Measurements from ENCODE around the gene PAX5.
A peak's percentile ranks its signal among the peaks of the same experiment; 100 is the strongest.

PAX5 gene

DNA sequence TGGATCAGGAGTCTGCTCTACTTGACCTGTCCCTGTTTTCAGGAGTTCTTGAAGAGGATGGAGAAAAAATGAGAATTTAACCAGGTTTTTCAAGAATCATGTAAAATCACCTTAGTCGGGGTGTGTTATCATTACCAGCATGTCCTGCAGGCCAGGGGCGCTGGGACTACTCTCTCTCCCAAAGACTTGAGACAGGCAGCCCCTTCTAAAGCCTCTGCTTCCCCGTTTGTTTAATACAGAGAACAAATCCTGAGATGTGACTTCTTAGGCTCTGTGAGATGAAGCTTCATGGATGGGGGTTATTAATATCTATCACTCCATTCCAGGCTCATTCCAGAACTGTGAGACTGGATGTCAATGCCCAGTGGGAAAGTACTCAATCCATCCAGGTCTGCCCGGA is 3.0 kb downstream of the PAX5 start:
- H3K9me3 ChIP-seq (replicated peaks; ENCODE audit: insufficient read depth, low read length), result no peaks in the 10 kb centered on the region
- H3F3A ChIP-seq (ENCODE audit: insufficient read depth, low read length), result peaks cover 4% of the 10 kb centered on the region; the same call in 1 of the 2 replicates
- H3K36me3 ChIP-seq (replicated peaks; ENCODE audit: insufficient read depth, low read length), result no peaks in the 10 kb centered on the region
- no peak overlapping the region for H3K4me2 ChIP-seq (ENCODE audit: low read depth, low read length)
- TF ChIP-seq, protein P1, sequence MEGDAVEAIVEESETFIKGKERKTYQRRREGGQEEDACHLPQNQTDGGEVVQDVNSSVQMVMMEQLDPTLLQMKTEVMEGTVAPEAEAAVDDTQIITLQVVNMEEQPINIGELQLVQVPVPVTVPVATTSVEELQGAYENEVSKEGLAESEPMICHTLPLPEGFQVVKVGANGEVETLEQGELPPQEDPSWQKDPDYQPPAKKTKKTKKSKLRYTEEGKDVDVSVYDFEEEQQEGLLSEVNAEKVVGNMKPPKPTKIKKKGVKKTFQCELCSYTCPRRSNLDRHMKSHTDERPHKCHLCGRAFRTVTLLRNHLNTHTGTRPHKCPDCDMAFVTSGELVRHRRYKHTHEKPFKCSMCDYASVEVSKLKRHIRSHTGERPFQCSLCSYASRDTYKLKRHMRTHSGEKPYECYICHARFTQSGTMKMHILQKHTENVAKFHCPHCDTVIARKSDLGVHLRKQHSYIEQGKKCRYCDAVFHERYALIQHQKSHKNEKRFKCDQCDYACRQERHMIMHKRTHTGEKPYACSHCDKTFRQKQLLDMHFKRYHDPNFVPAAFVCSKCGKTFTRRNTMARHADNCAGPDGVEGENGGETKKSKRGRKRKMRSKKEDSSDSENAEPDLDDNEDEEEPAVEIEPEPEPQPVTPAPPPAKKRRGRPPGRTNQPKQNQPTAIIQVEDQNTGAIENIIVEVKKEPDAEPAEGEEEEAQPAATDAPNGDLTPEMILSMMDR (IDR thresholded peaks at IDR 0.05; ENCODE audit: low read length), result no peak
- no peak for TF ChIP-seq EZH2 (optimal IDR thresholded peaks at IDR 0.05; ENCODE audit: low read depth, low read length)
- no peak for TF ChIP-seq EZH2phosphoT487 (IDR thresholded peaks at IDR 0.05; ENCODE audit: low read length)
- no peak overlapping the region for H3K9ac ChIP-seq (ENCODE audit: low read length)
- H2AFZ ChIP-seq (ENCODE audit: low read length), result no peak overlapping the region
- no peaks in the 10 kb centered on the region for H3K9me2 ChIP-seq (replicated peaks; ENCODE audit: insufficient read depth, low read length)
- DNase-seq, result no peak
- H3K4me1 ChIP-seq (ENCODE audit: low read length), result peaks cover 11% of the 10 kb centered on the region; the same call in 1 of the 2 replicates
- H3K27me3 ChIP-seq (replicated peaks; ENCODE audit: insufficient read depth, low read length), result peaks cover 87% of the 10 kb centered on the region
- H3K27ac ChIP-seq (ENCODE audit: low read length), result no peak overlapping the region
- H3K4me3 ChIP-seq (ENCODE audit: low read length), result no peak overlapping the region
- no peaks in the 10 kb centered on the region for H3K79me2 ChIP-seq (ENCODE audit: low read length)
- H4K20me1 ChIP-seq (ENCODE audit: insufficient read depth, low read length), result no peaks in the 10 kb centered on the region

DNA sequence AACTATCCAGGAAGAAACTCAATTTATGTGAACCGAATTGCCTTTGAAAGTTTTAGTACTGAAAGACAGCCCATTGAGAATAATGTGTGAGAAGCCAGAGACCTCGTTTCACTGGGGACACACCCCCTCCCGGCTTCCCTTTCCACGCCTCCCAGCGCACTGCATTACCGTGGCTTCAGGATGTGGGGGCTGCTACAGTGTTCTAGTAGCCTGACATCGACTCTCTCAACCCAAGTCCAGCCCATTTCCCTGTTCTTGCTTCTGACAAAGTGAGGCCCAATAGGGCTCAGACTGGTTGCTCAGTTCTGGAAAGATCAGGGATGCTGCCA is 3.5 kb downstream of the PAX5 start:
- TF ChIP-seq EZH2 (optimal IDR thresholded peaks at IDR 0.05; ENCODE audit: low read depth, low read length), result no peak
- TF ChIP-seq, protein P1 (IDR thresholded peaks at IDR 0.05; ENCODE audit: low read length), result no peak
- TF ChIP-seq EZH2phosphoT487 (IDR thresholded peaks at IDR 0.05; ENCODE audit: low read length), result no peak
- peaks cover 87% of the 10 kb centered on the region for H3K27me3 ChIP-seq (replicated peaks; ENCODE audit: insufficient read depth, low read length)
- no peak overlapping the region for H3K9ac ChIP-seq (ENCODE audit: low read length)
- no peak overlapping the region for H3K4me3 ChIP-seq (ENCODE audit: low read length)
- no peaks in the 10 kb centered on the region for H3K9me3 ChIP-seq (replicated peaks; ENCODE audit: insufficient read depth, low read length)
- H4K20me1 ChIP-seq (ENCODE audit: insufficient read depth, low read length), result no peaks in the 10 kb centered on the region
- H3K27ac ChIP-seq (ENCODE audit: low read length), result no peak overlapping the region
- no peak overlapping the region for H2AFZ ChIP-seq (ENCODE audit: low read length)
- peaks cover 4% of the 10 kb centered on the region; the same call in 1 of the 2 replicates for H3F3A ChIP-seq (ENCODE audit: insufficient read depth, low read length)
- H3K36me3 ChIP-seq (replicated peaks; ENCODE audit: insufficient read depth, low read length), result no peaks in the 10 kb centered on the region
- H3K4me1 ChIP-seq (ENCODE audit: low read length), result peaks cover 6% of the 10 kb centered on the region; the same call in 1 of the 2 replicates
- H3K79me2 ChIP-seq (ENCODE audit: low read length), result no peaks in the 10 kb centered on the region
- H3K9me2 ChIP-seq (replicated peaks; ENCODE audit: insufficient read depth, low read length), result no peaks in the 10 kb centered on the region
- no peak for DNase-seq
- H3K4me2 ChIP-seq (ENCODE audit: low read depth, low read length), result no peak overlapping the region

DNA sequence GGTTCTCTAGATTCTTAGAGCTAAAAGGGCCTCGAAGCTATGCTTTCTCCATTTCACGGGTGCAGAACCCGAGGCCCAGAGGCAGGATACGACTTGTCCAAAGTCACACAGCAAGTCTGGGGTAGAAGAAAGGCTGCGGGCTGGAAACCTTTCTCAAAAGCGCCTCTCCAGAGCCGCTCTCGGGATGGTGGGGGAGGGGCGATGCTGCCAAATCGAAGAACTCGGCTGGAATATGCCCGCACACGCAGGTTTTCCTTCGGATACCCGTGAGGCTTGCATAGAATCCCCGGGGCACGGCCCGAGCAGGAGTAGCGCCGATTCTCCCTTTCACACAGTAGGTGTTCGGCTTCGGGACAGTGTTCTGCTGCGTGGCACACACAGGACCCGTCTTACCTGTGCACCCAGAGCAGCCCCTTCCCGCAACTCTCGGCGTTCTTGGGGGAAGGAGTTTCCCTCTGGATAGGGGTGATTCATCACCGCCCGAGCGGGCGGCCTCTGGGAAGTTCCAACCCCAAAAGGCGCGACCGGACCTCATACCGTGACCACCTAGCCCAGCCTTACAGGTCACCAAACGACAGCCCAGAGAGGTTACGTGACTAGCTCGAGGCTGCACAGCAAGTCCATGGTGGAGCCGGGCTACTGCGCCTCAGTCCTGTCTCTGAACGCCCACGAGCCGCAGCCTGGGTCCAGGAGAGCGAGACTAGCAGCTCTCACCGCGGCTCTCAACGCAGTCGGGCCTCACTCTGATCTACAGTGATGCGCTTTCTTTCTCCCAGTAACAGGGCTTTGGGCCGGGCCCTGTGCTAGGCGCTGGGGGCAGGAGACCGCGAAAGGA is 4.1 kb downstream of the PAX5 start:
- H3K4me3 ChIP-seq (ENCODE audit: low read length), result no peak overlapping the region
- no peaks in the 10 kb centered on the region for H3K9me3 ChIP-seq (replicated peaks; ENCODE audit: insufficient read depth, low read length)
- no peaks in the 10 kb centered on the region for H4K20me1 ChIP-seq (ENCODE audit: insufficient read depth, low read length)
- peak overlapping the region; percentile 7; the same call in 1 of the 2 replicates for H3K4me2 ChIP-seq (ENCODE audit: low read depth, low read length)
- no peak overlapping the region for H3K27ac ChIP-seq (ENCODE audit: low read length)
- no peak overlapping the region for H2AFZ ChIP-seq (ENCODE audit: low read length)
- peaks cover 87% of the 10 kb centered on the region for H3K27me3 ChIP-seq (replicated peaks; ENCODE audit: insufficient read depth, low read length)
- H3K9me2 ChIP-seq (replicated peaks; ENCODE audit: insufficient read depth, low read length), result no peaks in the 10 kb centered on the region
- H3K79me2 ChIP-seq (ENCODE audit: low read length), result no peaks in the 10 kb centered on the region
- peaks cover 6% of the 10 kb centered on the region; the same call in 1 of the 2 replicates for H3K4me1 ChIP-seq (ENCODE audit: low read length)
- no peak overlapping the region for H3K9ac ChIP-seq (ENCODE audit: low read length)
- no peaks in the 10 kb centered on the region for H3K36me3 ChIP-seq (replicated peaks; ENCODE audit: insufficient read depth, low read length)
- peaks cover 4% of the 10 kb centered on the region; the same call in 1 of the 2 replicates for H3F3A ChIP-seq (ENCODE audit: insufficient read depth, low read length)
- TF ChIP-seq, protein P1 (IDR thresholded peaks at IDR 0.05; ENCODE audit: low read length), result no peak
- TF ChIP-seq EZH2 (optimal IDR thresholded peaks at IDR 0.05; ENCODE audit: low read depth, low read length) (no peak), EZH2phosphoT487 (IDR thresholded peaks at IDR 0.05; ENCODE audit: low read length) (no peak)
- no peak for DNase-seq
